Psoas muscle (tissue), 8 donors: Measurements from ENCODE around the gene WNT2B. TPM values are rescaled to one million over a fixed set of nuclear protein-coding genes. Genes with fewer than 3 reads are reported as not detected.

ENCODE experiments used
- ATAC-seq, 4 donors: fragments of 200-7000 bp; cut with Tn5 transposase; one replicate each; pipeline ENCODE4 v1.9.1; 2020; ENCODE audit warnings: moderate library complexity in 3 of 4, mild to moderate bottlenecking in 2 of 4
- DNase-seq, 2 donors: peaks; one replicate each; pipeline ENCODE4 v3.0.0-alpha.2; 2020
- H3K27ac ChIP-seq: fragments of 200-600 bp; one replicate; pipeline ENCODE4 v1.8.0; 2022
- H3K27me3 ChIP-seq, 3 donors: fragments of 200-600 bp in 1 of 3; one replicate each; pipeline versions ENCODE4 v1.6.1 to v1.8.0; 2013 to 2022; ENCODE audit warnings: low read length in 2 of 3, mild to moderate bottlenecking in 2 of 3, moderate library complexity in 1 of 3; ENCODE audit not compliant: insufficient read depth in 3 of 3
- H3K36me3 ChIP-seq, 2 donors: fragments of 200-600 bp in 1 of 2; one replicate each; pipeline versions ENCODE4 v1.6.1 to v1.8.0; 2013 to 2022; ENCODE audit warnings: low read depth in 1 of 2, mild to moderate bottlenecking in 1 of 2, moderate library complexity in 1 of 2; ENCODE audit not compliant: insufficient read depth in 1 of 2
- H3K4me1 ChIP-seq: fragments of 200-600 bp; one replicate; pipeline ENCODE4 v1.8.0; 2022
- H3K4me3 ChIP-seq: fragments of 200-600 bp; one replicate; pipeline ENCODE4 v1.8.0; 2022; ENCODE audit warnings: mild to moderate bottlenecking
- H3K9me3 ChIP-seq: fragments of 200-600 bp; one replicate; pipeline ENCODE4 v1.8.0; 2022
- WGBS, 3 donors: extraction: QIAGEN DNeasy Blood & Tissue Kit; methylation state at CpG; one replicate each; pipeline versions ENCODE4 v1.1.6 to v1.1.7; 2013; 5-methylcytosine and 5-hydroxymethylcytosine counted together
- intact Hi-C, 2 donors: fragments of 100-400 bp; cut with DNase I; formaldehyde crosslinking; loops; one replicate each; pipeline versions ENCODE4 v1.11.0 to v1.14.2; 2022
- polyA plus RNA-seq, 3 donors: library from polyadenylated mRNA; stranded (reverse); fragments of 200-250 nt; gene quantifications; one replicate each; pipeline ENCODE4 v1.2.3, GENCODE V29; 2013
- total RNA-seq, 4 donors: library from RNA; stranded (reverse); fragmentation: NEBNext Ultra II Directional in 2 of 4; extraction: Animal tissue kit (Norgen Biotek cat#: 25700) in 2 of 4; gene quantifications; one replicate each; pipeline versions ENCODE4 v1.2.1 to v1.2.4, GENCODE V29; 2021 to 2023
- TF ChIP-seq, protein P1 (sequence below): fragments of 200-600 bp; IDR thresholded peaks from one replicate; pipeline ENCODE4 v1.8.0; 2022; ENCODE audit warnings: antibody characterized with exemption
- donor health status: healthy with polysubstance abuse.
- donor health status: DM: no; HTN: no; CAD: no; lungs with moderate emphysema.
- donor health status: Bipolar disorder and iron deficiency.
- donor health status: healthy.
- donor health status: DM: yes; HTN: yes; CAD: no.
- donor health status: DM: no; HTN: no; CAD: no.
- donor health status: DM: no; HTN: no; CAD: no.
- donor health status: DM: yes; HTN: yes; CAD: no.

The WNT2B gene
- total and polyA plus RNA-seq, 7 donors = 0.18 to 0.86 (median 0.40) TPM

DNA sequence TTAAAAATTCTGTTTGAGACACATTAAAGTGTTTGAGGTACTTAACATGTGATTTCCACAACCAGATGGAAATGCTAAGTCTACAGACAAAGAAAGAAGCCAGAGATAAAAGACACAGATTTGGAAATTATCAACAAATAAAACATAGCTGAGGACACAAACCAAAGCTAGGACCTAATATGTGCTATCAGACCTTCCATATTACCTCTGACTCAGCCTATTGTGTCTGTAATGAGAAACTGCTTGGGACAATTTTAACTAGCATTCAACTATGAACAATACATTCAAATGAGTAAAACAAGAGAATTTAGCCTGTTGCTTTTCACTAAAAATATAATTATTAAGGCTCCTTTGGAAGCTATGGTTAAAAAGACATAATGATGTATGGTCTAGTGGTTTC, 54.6 kb downstream of the WNT2B start:
- Histone ChIP-seq H3K27me3 (no peaks in the 10 kb centered on the region), H3K36me3 (peaks cover 0 to 40% of the 10 kb centered on the region in 2 donors), H3K4me3 (no peak overlapping the region), H3K27ac (no peak overlapping the region), H3K9me3 (no peaks in the 10 kb centered on the region), H3K4me1 (no peaks in the 10 kb centered on the region)
- intact Hi-C loops = no loop called here
- TF ChIP-seq, protein P1, sequence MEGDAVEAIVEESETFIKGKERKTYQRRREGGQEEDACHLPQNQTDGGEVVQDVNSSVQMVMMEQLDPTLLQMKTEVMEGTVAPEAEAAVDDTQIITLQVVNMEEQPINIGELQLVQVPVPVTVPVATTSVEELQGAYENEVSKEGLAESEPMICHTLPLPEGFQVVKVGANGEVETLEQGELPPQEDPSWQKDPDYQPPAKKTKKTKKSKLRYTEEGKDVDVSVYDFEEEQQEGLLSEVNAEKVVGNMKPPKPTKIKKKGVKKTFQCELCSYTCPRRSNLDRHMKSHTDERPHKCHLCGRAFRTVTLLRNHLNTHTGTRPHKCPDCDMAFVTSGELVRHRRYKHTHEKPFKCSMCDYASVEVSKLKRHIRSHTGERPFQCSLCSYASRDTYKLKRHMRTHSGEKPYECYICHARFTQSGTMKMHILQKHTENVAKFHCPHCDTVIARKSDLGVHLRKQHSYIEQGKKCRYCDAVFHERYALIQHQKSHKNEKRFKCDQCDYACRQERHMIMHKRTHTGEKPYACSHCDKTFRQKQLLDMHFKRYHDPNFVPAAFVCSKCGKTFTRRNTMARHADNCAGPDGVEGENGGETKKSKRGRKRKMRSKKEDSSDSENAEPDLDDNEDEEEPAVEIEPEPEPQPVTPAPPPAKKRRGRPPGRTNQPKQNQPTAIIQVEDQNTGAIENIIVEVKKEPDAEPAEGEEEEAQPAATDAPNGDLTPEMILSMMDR = no peak
- ATAC-seq (no peak), DNase-seq (no peak)

DNA sequence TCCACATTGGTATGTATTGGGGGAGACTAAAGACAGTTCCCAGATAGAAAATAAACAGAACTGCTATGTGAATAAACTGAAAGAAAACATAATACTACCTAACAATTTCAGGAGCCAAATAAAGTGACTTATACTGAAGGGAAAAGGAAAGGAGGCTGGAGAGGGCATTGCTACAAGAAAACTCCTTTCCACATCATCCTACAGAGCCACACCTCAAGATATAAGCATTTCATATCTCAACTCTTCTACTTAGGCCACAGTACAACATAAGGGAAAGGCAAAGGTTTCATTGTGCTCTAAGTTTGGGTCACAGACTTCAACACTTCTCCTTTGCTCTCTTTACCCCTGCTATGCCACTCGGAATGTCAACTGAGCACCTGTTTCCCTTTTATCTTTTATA, 55.3 kb downstream of the WNT2B start:
- Histone ChIP-seq H3K27me3 (no peaks in the 10 kb centered on the region), H3K4me3 (no peak overlapping the region), H3K27ac (no peak overlapping the region), H3K9me3 (no peaks in the 10 kb centered on the region), H3K36me3 (peaks cover 0 to 41% of the 10 kb centered on the region in 2 donors), H3K4me1 (no peaks in the 10 kb centered on the region)
- TF ChIP-seq, protein P1 = no peak
- intact Hi-C loops = no loop called here
- DNase-seq (no peak), ATAC-seq (no peak)
- WGBS, 3 donors = 92 to 98% (median 98%) methylated on average over 1 of the region's 1 CpG

DNA sequence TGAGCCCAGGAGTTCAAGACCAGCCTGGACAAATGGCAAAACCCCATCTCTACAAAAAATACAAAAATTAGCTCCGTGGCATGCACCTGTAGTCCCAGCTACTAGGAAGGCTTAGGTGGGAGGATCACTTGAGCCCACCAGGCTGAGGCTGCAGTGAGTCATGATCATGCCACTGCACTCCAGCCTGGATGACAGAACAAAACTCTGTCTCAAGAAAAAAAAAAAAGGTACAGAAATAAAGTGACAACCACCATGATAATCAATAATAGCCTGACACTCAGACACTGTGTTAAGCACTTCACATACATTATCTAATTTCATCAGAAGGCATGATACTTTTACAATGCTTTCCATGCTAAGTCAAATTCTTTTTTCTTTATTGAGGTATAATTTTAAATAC, 57.0 kb downstream of the WNT2B start:
- Histone ChIP-seq H3K36me3 (peaks cover 0 to 36% of the 10 kb centered on the region in 2 donors), H3K4me1 (no peaks in the 10 kb centered on the region), H3K4me3 (no peak overlapping the region), H3K27me3 (no peaks in the 10 kb centered on the region), H3K27ac (no peak overlapping the region), H3K9me3 (no peaks in the 10 kb centered on the region)
- WGBS, 3 donors = 89 to 100% (median 95%) methylated on average over 1 of the region's 1 CpG
- intact Hi-C loops = no loop called here
- no peak for ATAC-seq
- TF ChIP-seq, protein P1 = no peak
- no peak for DNase-seq

DNA sequence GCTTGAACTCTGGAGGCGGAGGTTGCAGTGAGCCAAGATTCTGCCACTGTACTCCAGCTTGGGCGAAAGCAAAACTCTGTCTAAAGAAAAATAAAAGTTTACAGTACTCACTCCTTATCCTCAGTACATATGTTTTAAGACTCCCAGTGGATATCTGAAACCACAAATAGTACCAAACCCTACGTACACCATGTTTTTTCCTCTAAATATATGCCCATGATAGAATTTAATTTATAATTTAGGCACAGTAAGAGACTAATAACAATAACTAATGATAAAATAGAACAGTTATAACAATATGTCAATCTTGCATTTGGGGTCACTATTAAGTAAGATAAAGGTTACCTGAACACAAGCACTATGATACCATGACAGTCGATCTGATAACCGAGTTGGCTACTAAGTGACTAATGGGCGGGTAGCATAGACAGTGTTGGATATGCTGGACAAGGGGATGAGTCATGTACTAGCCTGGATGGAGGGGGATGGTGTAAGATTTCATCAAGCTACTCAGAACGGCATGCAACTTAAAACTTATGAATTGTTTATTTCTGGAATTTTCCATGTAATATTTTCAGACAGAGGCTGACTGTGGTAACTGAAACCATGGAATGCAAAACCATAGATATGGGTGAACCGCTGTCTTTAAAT, 66.5 kb downstream of the WNT2B start:
- Histone ChIP-seq H3K36me3 (peaks cover 8 to 96% of the 10 kb centered on the region in 2 donors), H3K9me3 (no peaks in the 10 kb centered on the region), H3K4me3 (no peak overlapping the region), H3K27me3 (no peaks in the 10 kb centered on the region), H3K4me1 (no peaks in the 10 kb centered on the region), H3K27ac (no peak overlapping the region)
- ATAC-seq (peak; percentile 71 to 98 (median 88)), DNase-seq (no peak)
- TF ChIP-seq, protein P1 = no peak
- 90 to 92% (median 92%) methylated on average over 8 of the region's 8 CpGs for WGBS, 3 donors
- intact Hi-C loops = no loop called here

DNA sequence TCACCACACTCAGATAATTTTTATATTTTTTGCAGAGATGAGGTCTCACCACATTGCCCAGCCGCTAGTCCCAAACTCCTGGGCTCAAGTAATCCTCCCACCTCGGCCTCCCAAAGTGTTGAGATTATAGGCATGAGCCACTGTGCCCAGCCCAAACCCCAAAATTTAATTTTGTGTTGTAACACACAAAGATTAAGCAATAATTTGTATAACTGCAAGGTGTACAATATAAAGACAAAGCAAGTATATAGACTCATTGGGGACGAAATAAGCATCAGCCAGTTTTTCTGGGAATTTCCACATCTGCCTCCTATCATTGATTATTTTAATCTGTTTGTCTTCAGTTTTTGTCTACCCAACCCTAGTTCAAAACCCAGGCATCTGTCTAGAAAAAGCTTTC, 67.5 kb downstream of the WNT2B start:
- H3K9me3 ChIP-seq = no peaks in the 10 kb centered on the region
- H3K4me3 ChIP-seq = no peak overlapping the region
- H3K27me3 ChIP-seq = no peaks in the 10 kb centered on the region
- DNase-seq = no peak
- H3K4me1 ChIP-seq = no peaks in the 10 kb centered on the region
- TF ChIP-seq, protein P1 = no peak
- intact Hi-C loops = no loop called here
- no peak overlapping the region for H3K27ac ChIP-seq
- no peak for ATAC-seq
- H3K36me3 ChIP-seq = peaks cover 12 to 99% of the 10 kb centered on the region in 2 donors
- 97 to 98% (median 97%) methylated on average over 3 of the region's 3 CpGs for WGBS, 3 donors
